Smooth muscle cell (in vitro differentiated cells): ENCODE data around the gene SLC38A3. TPM values are rescaled to one million over a fixed set of nuclear protein-coding genes. Genes with fewer than 3 reads are reported as not detected.

Experiments used
- DNase-seq: peaks from one replicate; lab custom pipeline; 2025; ENCODE audit not compliant: unreplicated experiment; lab: John Stamatoyannopoulos, UW
- H2AFZ ChIP-seq: fragments of 200-600 bp; sonication (generic); 2 replicates; pipeline ENCODE4 v1.6.0; 2016; ENCODE audit warnings: antibody characterized with exemption, low read depth, mild to moderate bottlenecking
- H3F3A ChIP-seq: fragments of 200-600 bp; sonication (generic); 2 replicates; pipeline ENCODE4 v1.6.0; 2017; ENCODE audit warnings: antibody characterized with exemption, low read depth
- H3K27ac ChIP-seq: fragments of 200-600 bp; sonication (generic); 2 replicates; pipeline ENCODE4 v1.5.1; 2016; ENCODE audit warnings: low read depth, mild to moderate bottlenecking
- H3K27me3 ChIP-seq: fragments of 200-600 bp; sonication (generic); 2 replicates; pipeline ENCODE4 v1.6.1; 2016; ENCODE audit warnings: low read depth, mild to moderate bottlenecking
- H3K36me3 ChIP-seq: fragments of 200-600 bp; sonication (generic); 2 replicates; pipeline ENCODE4 v1.5.1; 2016; ENCODE audit warnings: low read depth
- H3K4me1 ChIP-seq: fragments of 200-600 bp; sonication (generic); 2 replicates; pipeline ENCODE4 v1.5.1; 2016; ENCODE audit warnings: low read depth
- H3K4me2 ChIP-seq: fragments of 200-600 bp; sonication (generic); 2 replicates; pipeline ENCODE4 v1.6.0; 2016; ENCODE audit warnings: mild to moderate bottlenecking
- H3K4me3 ChIP-seq: fragments of 200-600 bp; sonication (generic); 2 replicates; pipeline ENCODE4 v1.5.1; 2016; ENCODE audit warnings: mild to moderate bottlenecking
- H3K79me2 ChIP-seq: fragments of 200-600 bp; sonication (generic); 2 replicates; pipeline ENCODE4 v1.6.0; 2016; ENCODE audit warnings: low read depth, mild to moderate bottlenecking
- H3K9ac ChIP-seq: fragments of 200-600 bp; sonication (generic); 2 replicates; pipeline ENCODE4 v1.6.0; 2016; ENCODE audit warnings: low read depth
- H3K9me3 ChIP-seq: fragments of 200-600 bp; sonication (generic); replicated peaks from 2 replicates; pipeline ENCODE4 v1.5.1; 2016; ENCODE audit warnings: low read depth
- H4K20me1 ChIP-seq: fragments of 200-600 bp; sonication (generic); 2 replicates; pipeline ENCODE4 v1.6.0; 2016; ENCODE audit warnings: low read depth
- WGBS: methylation state at CpG from one replicate; pipeline ENCODE4 v1.1.7; 2016; ENCODE audit warnings: low lambda C conversion rate; 5-methylcytosine and 5-hydroxymethylcytosine counted together
- polyA plus RNA-seq: library from polyadenylated mRNA; unstranded; fragments of >200 nt; fragmentation: Nextera tagmentation; extraction: Ambion mirVana; gene quantifications from 2 replicates; pipeline ENCODE4 v1.2.1, GENCODE V29; 2016
- total RNA-seq: library from RNA; depleted of rRNA; stranded (reverse); fragments of >200 nt; gene quantifications from 2 replicates; pipeline ENCODE4 v1.2.3, GENCODE V29; 2014
- TF ChIP-seq, protein P1 (sequence below): fragments of 200-600 bp; sonication (generic); IDR thresholded peaks from 2 replicates; pipeline ENCODE4 v1.5.1; 2017; ENCODE audit warnings: borderline replicate concordance, mild to moderate bottlenecking, antibody characterized with exemption; ENCODE audit not compliant: insufficient read depth, poor library complexity, severe bottlenecking

SLC38A3 gene
- total and polyA plus RNA-seq, 2 experiments from 2014 or later: 0.58 to 3.5 TPM

DNA sequence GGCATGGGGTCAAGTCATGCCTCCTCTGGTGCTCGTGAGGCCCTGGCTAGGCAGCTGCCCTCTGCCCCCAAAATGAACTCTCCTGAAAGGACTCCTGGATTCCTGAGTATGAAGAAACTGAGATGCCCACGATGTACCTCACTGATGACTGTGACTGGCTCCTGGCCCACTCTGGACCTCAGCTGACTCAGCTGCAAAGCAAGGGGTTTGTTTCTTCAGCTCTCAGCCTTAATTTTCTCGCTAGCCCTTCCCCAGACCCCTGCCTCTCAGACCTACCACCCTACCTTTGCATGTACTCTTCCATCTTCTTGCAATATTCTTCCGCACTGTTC is 25.7 kb downstream of the SLC38A3 start:
- no peak for DNase-seq
- H3K79me2 ChIP-seq: no peaks in the 10 kb centered on the region
- H3K4me1 ChIP-seq: peaks cover 18% of the 10 kb centered on the region
- WGBS: 86% methylated on average over 4 of the region's 4 CpGs
- H3K36me3 ChIP-seq: no peaks in the 10 kb centered on the region
- H3K9me3 ChIP-seq: no peaks in the 10 kb centered on the region
- no peaks in the 10 kb centered on the region for H3F3A ChIP-seq
- no peak overlapping the region for H3K9ac ChIP-seq
- no peak overlapping the region for H3K4me3 ChIP-seq
- no peak overlapping the region for H3K27ac ChIP-seq
- no peak overlapping the region for H2AFZ ChIP-seq
- H3K27me3 ChIP-seq: no peaks in the 10 kb centered on the region
- H4K20me1 ChIP-seq: no peaks in the 10 kb centered on the region
- no peak overlapping the region for H3K4me2 ChIP-seq
- TF ChIP-seq, protein P1, sequence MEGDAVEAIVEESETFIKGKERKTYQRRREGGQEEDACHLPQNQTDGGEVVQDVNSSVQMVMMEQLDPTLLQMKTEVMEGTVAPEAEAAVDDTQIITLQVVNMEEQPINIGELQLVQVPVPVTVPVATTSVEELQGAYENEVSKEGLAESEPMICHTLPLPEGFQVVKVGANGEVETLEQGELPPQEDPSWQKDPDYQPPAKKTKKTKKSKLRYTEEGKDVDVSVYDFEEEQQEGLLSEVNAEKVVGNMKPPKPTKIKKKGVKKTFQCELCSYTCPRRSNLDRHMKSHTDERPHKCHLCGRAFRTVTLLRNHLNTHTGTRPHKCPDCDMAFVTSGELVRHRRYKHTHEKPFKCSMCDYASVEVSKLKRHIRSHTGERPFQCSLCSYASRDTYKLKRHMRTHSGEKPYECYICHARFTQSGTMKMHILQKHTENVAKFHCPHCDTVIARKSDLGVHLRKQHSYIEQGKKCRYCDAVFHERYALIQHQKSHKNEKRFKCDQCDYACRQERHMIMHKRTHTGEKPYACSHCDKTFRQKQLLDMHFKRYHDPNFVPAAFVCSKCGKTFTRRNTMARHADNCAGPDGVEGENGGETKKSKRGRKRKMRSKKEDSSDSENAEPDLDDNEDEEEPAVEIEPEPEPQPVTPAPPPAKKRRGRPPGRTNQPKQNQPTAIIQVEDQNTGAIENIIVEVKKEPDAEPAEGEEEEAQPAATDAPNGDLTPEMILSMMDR: no peak

- Histone ChIP-seq H3F3A (no peaks in the 10 kb centered on the region), H3K9me3 (no peaks in the 10 kb centered on the region), H3K27ac (no peak overlapping the region), H3K4me1 (peaks cover 18% of the 10 kb centered on the region), H3K79me2 (peaks cover 6% of the 10 kb centered on the region), H2AFZ (no peak overlapping the region), H3K4me3 (no peak overlapping the region), H3K4me2 (no peak overlapping the region), H3K36me3 (no peaks in the 10 kb centered on the region), H3K27me3 (no peaks in the 10 kb centered on the region), H4K20me1 (peaks cover 3% of the 10 kb centered on the region), H3K9ac (no peak overlapping the region)
- DNase-seq: no peak
- TF ChIP-seq, protein P1: no peak
- 85% methylated on average over 5 of the region's 5 CpGs for WGBS
Measured at GRCh38 chr3:50231581-50231980, 26.5 kb downstream of the SLC38A3 start.

GRCh38 chr3:50232303-50232702 is 27.2 kb downstream of the SLC38A3 start:
- peaks cover 13% of the 10 kb centered on the region for H3K79me2 ChIP-seq
- no peaks in the 10 kb centered on the region for H3K27me3 ChIP-seq
- peaks cover 18% of the 10 kb centered on the region for H3K4me1 ChIP-seq
- WGBS: 93% methylated on average over 3 of the region's 3 CpGs
- no peak overlapping the region for H2AFZ ChIP-seq
- TF ChIP-seq, protein P1: no peak
- no peak overlapping the region for H3K9ac ChIP-seq
- H3K36me3 ChIP-seq: no peaks in the 10 kb centered on the region
- H3K4me2 ChIP-seq: no peak overlapping the region
- DNase-seq: no peak
- H3K9me3 ChIP-seq: no peaks in the 10 kb centered on the region
- no peak overlapping the region for H3K27ac ChIP-seq
- H3F3A ChIP-seq: no peaks in the 10 kb centered on the region
- H4K20me1 ChIP-seq: peaks cover 11% of the 10 kb centered on the region
- no peak overlapping the region for H3K4me3 ChIP-seq

DNA sequence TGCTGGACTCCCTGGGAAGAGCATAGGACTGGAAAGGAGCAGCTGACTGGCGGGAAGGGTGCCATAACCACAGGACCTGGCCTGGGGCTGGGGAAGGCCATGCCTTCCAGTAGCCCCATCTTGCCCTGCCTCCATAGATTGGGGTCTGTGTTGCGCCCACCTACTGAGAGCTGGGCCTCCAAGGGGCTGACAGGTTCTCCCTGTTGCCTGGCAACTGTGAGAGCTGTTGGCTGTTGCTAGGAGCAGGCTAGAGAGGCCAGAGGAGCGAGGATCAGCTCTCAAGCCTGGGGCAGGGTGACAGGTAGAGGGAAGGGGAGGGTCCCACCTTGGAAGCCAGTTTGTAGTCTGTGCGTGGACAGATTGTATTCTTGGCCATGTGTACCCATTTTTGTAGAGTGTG is 28.1 kb downstream of the SLC38A3 start:
- Histone ChIP-seq H3K4me1 (peaks cover 13% of the 10 kb centered on the region), H3K4me3 (no peak overlapping the region), H3K9ac (no peak overlapping the region), H3K79me2 (peaks cover 22% of the 10 kb centered on the region), H3K36me3 (no peaks in the 10 kb centered on the region), H3K27ac (no peak overlapping the region), H3F3A (no peaks in the 10 kb centered on the region), H3K4me2 (no peak overlapping the region), H3K27me3 (no peaks in the 10 kb centered on the region), H2AFZ (no peak overlapping the region), H4K20me1 (peaks cover 16% of the 10 kb centered on the region), H3K9me3 (no peaks in the 10 kb centered on the region)
- TF ChIP-seq, protein P1: no peak
- no peak for DNase-seq
- WGBS: 94% methylated on average over 4 of the region's 4 CpGs
